ENCODE data around the gene FPR2. TPM values are rescaled to one million over a fixed set of nuclear protein-coding genes. Genes with fewer than 3 reads are reported as not detected.

Gene FPR2
- total RNA-seq, 2 donors from 2014 or later = 0.47 to 1.1 TPM

DNA sequence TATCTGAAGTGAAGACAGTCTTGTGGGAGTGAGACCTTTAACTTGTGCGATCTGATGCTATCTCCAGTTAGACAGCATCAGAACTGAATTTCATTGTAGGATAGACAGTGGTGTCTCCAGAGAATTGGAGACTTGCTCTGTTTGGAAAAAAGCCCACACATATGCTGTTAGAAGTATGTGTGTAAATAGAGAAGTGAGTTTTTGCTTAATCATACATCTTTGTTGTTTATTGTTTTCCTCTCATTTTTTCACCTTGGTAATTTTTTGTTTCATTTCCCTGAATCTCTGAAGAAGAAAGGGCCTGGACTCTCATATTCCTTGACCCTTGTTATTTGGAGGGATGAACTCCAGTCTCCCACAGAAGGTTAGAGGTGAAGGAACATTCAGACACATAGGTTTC is 55.7 kb downstream of the FPR2 start:
- TF ChIP-seq, protein P1, sequence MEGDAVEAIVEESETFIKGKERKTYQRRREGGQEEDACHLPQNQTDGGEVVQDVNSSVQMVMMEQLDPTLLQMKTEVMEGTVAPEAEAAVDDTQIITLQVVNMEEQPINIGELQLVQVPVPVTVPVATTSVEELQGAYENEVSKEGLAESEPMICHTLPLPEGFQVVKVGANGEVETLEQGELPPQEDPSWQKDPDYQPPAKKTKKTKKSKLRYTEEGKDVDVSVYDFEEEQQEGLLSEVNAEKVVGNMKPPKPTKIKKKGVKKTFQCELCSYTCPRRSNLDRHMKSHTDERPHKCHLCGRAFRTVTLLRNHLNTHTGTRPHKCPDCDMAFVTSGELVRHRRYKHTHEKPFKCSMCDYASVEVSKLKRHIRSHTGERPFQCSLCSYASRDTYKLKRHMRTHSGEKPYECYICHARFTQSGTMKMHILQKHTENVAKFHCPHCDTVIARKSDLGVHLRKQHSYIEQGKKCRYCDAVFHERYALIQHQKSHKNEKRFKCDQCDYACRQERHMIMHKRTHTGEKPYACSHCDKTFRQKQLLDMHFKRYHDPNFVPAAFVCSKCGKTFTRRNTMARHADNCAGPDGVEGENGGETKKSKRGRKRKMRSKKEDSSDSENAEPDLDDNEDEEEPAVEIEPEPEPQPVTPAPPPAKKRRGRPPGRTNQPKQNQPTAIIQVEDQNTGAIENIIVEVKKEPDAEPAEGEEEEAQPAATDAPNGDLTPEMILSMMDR (IDR thresholded peaks at IDR 0.05) = no peak

DNA sequence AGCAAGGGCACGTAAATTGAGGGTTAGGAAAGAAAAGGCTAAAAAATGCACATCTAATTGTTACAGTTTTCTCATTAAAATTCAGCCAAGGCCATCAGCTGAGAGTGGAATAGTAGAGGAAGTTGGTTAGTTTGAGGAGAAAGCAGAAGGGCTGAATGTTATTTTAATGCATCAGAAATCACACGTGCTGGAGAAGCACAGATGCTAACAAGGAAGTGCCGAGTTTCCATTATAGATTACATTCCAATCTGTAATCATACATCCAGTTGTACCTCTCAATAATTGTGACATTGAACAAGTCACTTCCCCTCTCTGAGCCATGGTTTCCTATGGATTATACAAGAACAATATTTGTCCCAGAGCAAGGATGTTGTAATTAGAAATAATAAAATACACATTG is 59.0 kb downstream of the FPR2 start:
- no peaks in the 10 kb centered on the region for H3K9me3 ChIP-seq
- H3K9ac ChIP-seq (ENCODE audit: low read depth in 2 of 2, low read length in 2 of 2) = no peak overlapping the region
- TF ChIP-seq, protein P1 (IDR thresholded peaks at IDR 0.05) = no peak
- H3K36me3 ChIP-seq = no peaks in the 10 kb centered on the region
- no peak for DNase-seq
- H3K4me1 ChIP-seq = no peaks in the 10 kb centered on the region
- intact Hi-C loops (cut with DNase I) = no loop called here
- H3K27me3 ChIP-seq = no peaks in the 10 kb centered on the region
- no peak overlapping the region for H3K4me3 ChIP-seq
- H3K27ac ChIP-seq = no peak overlapping the region

More for the DNA sequence above, 55.7 kb downstream of the FPR2 start:
- Histone ChIP-seq H3K27me3 (no peaks in the 10 kb centered on the region), H3K27ac (no peak overlapping the region), H3K9me3 (no peaks in the 10 kb centered on the region), H3K36me3 (no peaks in the 10 kb centered on the region), H3K4me1 (no peaks in the 10 kb centered on the region), H3K4me3 (no peak overlapping the region), H3K9ac (ENCODE audit: low read depth in 2 of 2, low read length in 2 of 2) (no peak overlapping the region)
- DNase-seq = no peak
- intact Hi-C loops (cut with DNase I) = no loop called here

Other genes starting within 250 kb of the FPR2 start
- gene SIGLEC6, start 229.5 kb upstream of the FPR2 start, total RNA-seq = 1 to 10 TPM in 1 of 2 donors, under 1 TPM in 1; 0.98 to 1.9 TPM
- 1 to 10 TPM; 5.7 to 8.1 TPM for gene ZNF175, start 189.9 kb upstream of the FPR2 start, total RNA-seq
- gene SIGLEC5, start 130.8 kb upstream of the FPR2 start, total RNA-seq = not detected
- 1 to 10 TPM; 1.1 to 1.5 TPM for gene SIGLEC14, start 114.4 kb upstream of the FPR2 start, total RNA-seq
- 1 to 10 TPM; 3.0 to 4.3 TPM for gene SPACA6, start 67.8 kb upstream of the FPR2 start, total RNA-seq
- under 1 TPM in 1 of 2 donors, not detected in 1; 0.40 TPM for gene HAS1, start 37.2 kb upstream of the FPR2 start, total RNA-seq
- gene FPR1, start 9.3 kb upstream of the FPR2 start, total RNA-seq = 1 to 10 TPM in 1 of 2 donors, under 1 TPM in 1; 0.69 to 2.5 TPM
- gene FPR3, start 34.0 kb downstream of the FPR2 start, total RNA-seq = 1 to 10 TPM; 1.3 to 7.1 TPM
- 1 to 10 TPM; 5.5 to 7.4 TPM for gene ZNF577, start 126.8 kb downstream of the FPR2 start, total RNA-seq
- 1 to 10 TPM; 8.1 to 8.2 TPM for gene ZNF649, start 143.8 kb downstream of the FPR2 start, total RNA-seq
- 1 to 10 TPM; 4.2 to 4.4 TPM for gene ZNF613, start 166.3 kb downstream of the FPR2 start, total RNA-seq
- 10 to 100 TPM; 10.5 to 11.1 TPM for gene ZNF350, start 225.7 kb downstream of the FPR2 start, total RNA-seq
- gene ZNF615, start 247.0 kb downstream of the FPR2 start, total RNA-seq = 1 to 10 TPM; 4.6 to 4.7 TPM